HG03432 (cell line): Measurements from ENCODE around the gene WDTC1.
A peak's percentile ranks its signal among the peaks of the same experiment; 100 is the strongest.

Experiments
- ATAC-seq: cut with Tn5 transposase; IDR thresholded peaks from one replicate; pipeline ENCODE4 v1.9.1; 2021; ENCODE audit warnings: mild to moderate bottlenecking, moderate library complexity; ENCODE audit not compliant: unreplicated experiment

Gene WDTC1

DNA sequence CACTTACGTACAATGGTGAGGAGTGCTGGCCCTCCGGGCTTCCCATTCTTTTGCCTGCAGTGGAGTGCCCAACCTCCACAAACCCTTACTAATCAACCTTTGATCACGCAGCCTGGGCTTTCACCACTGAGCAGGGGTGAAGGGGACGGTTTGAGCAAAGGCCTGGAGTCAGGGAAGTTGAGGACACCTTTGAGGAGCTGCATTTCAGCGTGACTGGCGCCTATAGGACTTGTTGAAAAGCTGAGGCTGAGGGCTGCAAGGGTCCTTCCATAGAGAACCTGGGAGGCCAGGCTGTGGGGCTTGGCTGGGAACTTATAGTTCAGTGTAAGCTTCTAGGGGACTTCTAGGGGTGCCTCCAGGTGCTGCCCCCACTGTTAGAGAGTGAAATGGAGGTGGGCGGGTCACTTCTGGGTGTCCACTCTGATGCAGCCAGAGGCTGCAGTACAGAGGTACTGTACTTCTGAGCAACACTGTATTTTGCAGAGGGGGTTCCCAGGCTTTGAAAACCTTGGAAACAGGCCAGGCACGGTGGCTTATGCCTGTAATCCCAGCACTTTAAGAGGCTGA lies 117.2 kb downstream of the WDTC1 start:
- ATAC-seq = no peak

DNA sequence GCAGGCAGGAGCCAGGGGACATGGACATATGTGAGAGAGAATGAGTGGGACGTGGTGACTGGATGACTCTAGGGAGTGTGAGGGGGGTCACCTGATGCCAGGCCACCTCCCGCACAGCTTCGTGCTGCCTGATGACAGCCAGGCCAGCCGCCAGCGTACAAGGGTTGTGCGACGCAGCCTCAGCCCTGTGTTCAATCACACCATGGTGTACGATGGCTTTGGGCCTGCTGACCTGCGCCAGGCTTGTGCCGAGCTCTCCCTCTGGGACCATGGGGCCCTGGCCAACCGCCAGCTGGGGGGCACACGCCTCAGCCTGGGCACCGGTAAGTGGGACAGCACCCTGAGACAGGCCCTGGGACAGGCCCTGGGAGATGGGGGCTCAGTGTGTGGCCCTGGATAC lies 118.7 kb downstream of the WDTC1 start:
- no peak for ATAC-seq

DNA sequence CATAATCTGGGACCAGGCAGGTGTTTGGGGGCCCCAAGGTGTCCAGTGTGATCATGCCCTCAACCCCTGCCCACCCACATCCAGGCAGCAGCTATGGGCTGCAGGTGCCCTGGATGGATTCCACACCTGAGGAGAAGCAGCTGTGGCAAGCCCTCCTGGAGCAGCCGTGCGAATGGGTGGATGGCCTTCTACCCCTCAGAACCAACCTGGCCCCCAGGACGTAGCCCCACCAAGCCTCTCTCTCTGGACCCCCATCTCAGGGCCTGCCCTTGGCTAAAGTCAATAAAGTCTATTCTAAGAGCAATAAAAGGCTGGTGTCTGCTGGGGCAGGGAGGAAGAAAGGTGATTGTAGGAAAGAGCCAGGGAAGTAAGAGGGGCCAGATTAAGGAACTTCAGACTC lies 119.2 kb downstream of the WDTC1 start:
- ATAC-seq = no peak

DNA sequence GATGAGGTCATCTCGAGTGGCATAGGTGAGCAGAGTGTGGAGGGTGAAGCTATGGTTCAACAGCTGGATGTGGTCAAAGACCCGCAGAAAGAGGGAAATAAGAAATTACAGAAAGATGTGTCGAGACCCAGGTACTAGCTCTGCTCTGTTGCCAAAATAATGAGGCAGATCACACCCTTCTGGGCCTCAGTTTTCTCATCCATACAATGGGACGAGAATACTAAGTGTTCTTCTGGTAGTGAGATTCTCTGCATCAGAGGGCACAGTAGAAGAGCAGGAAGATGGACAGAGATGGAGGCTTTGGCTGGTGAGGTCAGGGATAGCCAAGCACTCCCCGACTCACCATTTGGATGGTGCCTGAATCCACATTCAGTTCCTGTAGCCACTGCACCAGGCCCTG lies 121.3 kb downstream of the WDTC1 start:
- no peak for ATAC-seq

DNA sequence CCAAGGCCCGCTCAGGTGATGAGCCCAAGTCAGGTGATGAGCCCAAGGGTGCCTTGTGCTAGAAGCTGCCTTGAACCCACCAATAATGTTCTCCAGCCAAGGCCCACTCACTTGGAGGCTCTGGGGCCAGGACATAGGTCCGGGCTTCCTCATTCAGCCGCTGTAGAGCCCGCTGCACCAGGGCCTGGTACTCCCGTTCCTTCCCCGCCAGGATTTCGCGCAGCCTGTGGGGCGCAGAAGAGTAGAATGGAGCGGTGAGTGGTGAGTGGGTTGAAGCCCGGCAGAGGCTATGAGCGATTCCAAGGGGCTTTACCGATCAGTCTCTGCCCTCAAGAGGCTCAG lies 121.8 kb downstream of the WDTC1 start:
- ATAC-seq = no peak

DNA sequence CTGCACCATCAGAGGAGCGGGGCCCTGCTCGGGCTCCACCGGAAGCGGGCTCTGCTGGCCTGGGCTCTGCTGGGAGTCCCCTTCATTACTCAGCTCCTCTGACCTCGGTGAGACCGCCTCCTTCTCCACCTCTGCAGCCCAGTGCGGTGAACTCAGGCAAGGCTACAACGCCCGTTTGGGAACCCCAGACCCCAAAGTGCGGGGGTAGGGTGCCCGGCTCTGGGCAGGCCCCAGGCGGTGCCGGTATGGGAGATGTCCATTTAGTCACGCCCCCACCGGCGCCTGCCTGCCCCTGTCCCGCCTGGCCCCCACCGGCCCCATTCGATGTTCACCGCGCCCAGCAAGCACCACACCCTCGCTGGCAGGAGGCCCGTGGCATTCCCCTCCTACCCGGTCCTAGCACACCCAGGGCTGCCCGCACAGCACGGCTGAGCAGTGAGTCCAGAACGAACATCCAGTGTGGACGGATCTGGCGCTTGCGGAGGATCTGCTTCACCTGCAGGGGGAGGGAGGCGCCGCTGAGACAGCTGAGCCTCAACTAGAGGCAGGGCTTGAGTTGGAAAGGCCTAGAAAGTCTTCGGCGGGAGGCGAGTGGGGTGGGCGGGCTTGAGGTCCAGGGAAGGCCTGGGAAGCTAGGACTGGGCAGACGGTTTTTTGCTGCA lies 122.3 kb downstream of the WDTC1 start:
- no peak for ATAC-seq

DNA sequence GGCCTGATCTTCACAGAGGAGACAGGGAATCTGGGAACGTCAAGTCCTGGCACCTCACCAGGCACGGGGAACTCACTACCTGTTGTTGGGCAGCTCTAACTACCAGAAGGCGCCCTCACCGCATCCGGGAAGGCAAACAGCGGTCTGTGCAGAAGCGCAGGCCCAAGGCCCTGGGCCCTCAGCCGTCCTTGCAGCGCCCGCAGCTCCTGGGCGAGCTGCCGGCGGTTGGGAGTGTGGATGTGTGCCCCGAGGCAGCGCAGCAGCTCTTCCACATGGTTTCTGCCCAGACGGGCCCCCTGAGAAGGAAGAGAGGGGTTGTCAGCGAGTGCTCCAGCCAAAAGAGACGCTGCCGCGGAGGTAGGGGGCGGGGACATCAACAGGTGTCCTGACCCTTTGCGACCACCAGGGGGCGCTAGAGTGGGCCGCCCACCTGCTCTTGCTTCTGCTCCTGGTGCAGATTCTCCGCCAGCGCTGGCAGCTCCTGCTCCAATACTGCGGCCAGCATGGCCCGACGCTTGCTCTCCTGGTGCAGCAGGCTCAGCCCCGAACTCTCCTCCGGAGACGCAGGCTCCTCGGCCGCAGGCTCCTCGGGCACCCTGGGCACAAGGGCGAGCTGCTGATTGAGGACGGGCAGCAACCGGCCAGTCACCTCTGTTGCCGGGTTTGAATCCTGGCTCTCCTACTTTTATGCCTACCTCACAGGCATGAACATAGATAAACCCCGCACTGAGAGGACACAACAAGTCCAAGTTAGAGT lies 123.0 kb downstream of the WDTC1 start:
- ATAC-seq = peak; percentile 59
